ENCODE results near the gene ZNF236. TPM values are rescaled to one million over a fixed set of nuclear protein-coding genes. Genes with fewer than 3 reads are reported as not detected.

The ZNF236 gene
- total RNA-seq, 1 experiment from 2014 or later, result 22.2 TPM

DNA sequence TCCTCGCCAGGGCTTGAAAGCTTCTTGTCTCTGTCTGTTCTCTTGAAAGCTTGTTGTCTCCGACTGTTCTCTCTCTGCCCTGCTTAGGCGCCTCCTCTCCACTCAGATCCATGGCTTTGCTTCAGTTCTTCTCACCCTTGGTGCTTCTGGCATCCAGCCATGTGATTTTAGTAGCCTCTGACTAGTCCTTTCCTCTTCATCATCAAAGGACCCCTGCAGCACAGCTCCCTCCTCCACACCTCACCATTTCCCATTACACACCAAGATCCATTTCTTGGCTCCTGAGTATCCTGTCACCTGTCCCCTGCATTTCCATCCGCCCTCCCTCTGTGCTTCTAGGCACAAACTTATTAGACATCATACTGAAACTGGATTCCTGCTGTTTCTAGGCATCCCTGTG lies 59.4 kb downstream of the ZNF236 start:
- DNase-seq, result no peak
- CTCF ChIA-PET, result no interaction called here
- TF ChIP-seq, protein P1, sequence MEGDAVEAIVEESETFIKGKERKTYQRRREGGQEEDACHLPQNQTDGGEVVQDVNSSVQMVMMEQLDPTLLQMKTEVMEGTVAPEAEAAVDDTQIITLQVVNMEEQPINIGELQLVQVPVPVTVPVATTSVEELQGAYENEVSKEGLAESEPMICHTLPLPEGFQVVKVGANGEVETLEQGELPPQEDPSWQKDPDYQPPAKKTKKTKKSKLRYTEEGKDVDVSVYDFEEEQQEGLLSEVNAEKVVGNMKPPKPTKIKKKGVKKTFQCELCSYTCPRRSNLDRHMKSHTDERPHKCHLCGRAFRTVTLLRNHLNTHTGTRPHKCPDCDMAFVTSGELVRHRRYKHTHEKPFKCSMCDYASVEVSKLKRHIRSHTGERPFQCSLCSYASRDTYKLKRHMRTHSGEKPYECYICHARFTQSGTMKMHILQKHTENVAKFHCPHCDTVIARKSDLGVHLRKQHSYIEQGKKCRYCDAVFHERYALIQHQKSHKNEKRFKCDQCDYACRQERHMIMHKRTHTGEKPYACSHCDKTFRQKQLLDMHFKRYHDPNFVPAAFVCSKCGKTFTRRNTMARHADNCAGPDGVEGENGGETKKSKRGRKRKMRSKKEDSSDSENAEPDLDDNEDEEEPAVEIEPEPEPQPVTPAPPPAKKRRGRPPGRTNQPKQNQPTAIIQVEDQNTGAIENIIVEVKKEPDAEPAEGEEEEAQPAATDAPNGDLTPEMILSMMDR (IDR thresholded peaks at IDR 0.05; ENCODE audit: unreplicated experiment), result no peak
- no TSS peak for BruUV-seq (replicated peaks)
- H3K36me3 Mint-ChIP-seq (ENCODE audit: insufficient read depth, unreplicated experiment), result peaks cover 13% of the 10 kb centered on the region
- H3K27me3 Mint-ChIP-seq (ENCODE audit: unreplicated experiment), result no peaks in the 10 kb centered on the region
- H3K4me1 Mint-ChIP-seq (ENCODE audit: low read depth, unreplicated experiment), result no peaks in the 10 kb centered on the region
- intact Hi-C loops (cut with micrococcal nuclease; ENCODE audit: unreplicated experiment), result no loop called here
- H3K27ac Mint-ChIP-seq (ENCODE audit: unreplicated experiment), result no peak overlapping the region
- H3K9me3 Mint-ChIP-seq (ENCODE audit: low read depth, unreplicated experiment), result no peaks in the 10 kb centered on the region
- H3K4me3 Mint-ChIP-seq (ENCODE audit: low read depth, unreplicated experiment), result no peak overlapping the region

DNA sequence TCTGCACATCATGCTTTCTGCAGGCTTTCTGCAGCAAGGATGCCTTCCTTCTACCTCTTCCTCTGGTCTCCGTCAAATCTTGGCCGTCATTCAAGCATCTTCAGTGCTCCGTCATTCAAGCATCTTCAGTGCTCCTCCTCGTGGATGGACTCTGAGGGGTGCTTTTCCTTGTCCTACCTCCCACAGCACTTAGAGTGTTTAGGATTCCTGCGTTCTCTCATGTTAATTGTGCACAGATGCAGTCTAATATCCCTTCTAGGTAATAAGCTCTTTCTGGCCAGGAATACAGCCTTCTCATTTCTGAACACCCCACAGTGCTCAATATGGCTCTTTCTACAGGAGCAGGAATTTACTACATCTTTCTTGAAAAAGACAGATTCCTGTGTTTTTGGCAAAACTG lies 59.8 kb downstream of the ZNF236 start:
- no peak overlapping the region for H3K4me3 Mint-ChIP-seq (ENCODE audit: low read depth, unreplicated experiment)
- TF ChIP-seq, protein P1 (IDR thresholded peaks at IDR 0.05; ENCODE audit: unreplicated experiment), result no peak
- H3K36me3 Mint-ChIP-seq (ENCODE audit: insufficient read depth, unreplicated experiment), result peaks cover 13% of the 10 kb centered on the region
- H3K27ac Mint-ChIP-seq (ENCODE audit: unreplicated experiment), result no peak overlapping the region
- H3K27me3 Mint-ChIP-seq (ENCODE audit: unreplicated experiment), result no peaks in the 10 kb centered on the region
- CTCF ChIA-PET, result no interaction called here
- no peaks in the 10 kb centered on the region for H3K9me3 Mint-ChIP-seq (ENCODE audit: low read depth, unreplicated experiment)
- no TSS peak for BruUV-seq (replicated peaks)
- no peaks in the 10 kb centered on the region for H3K4me1 Mint-ChIP-seq (ENCODE audit: low read depth, unreplicated experiment)
- intact Hi-C loops (cut with micrococcal nuclease; ENCODE audit: unreplicated experiment), result no loop called here
- no peak for DNase-seq

DNA sequence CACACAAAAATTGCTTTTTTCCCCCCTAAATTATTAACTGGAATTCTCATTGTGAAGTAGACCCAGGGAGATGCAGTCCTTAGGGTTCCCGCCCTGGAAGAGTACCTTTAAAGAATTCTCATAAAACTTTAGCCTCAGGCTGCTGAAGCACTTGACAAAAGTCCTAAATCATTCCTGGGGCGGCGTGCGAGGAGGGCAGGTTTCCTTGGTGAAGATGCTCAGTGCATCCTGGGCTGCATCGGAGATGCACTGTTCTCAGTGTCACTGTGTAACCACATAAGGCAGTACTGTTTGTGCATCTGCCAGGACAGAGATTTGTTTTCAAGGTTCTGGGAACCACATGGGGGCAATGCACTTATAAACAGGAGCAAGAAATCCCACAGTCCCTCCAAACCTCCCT lies 62.6 kb downstream of the ZNF236 start:
- Mint-ChIP-seq H3K27me3 (ENCODE audit: unreplicated experiment) (no peaks in the 10 kb centered on the region), H3K4me3 (ENCODE audit: low read depth, unreplicated experiment) (no peak overlapping the region), H3K27ac (ENCODE audit: unreplicated experiment) (no peak overlapping the region), H3K9me3 (ENCODE audit: low read depth, unreplicated experiment) (no peaks in the 10 kb centered on the region), H3K4me1 (ENCODE audit: low read depth, unreplicated experiment) (no peaks in the 10 kb centered on the region), H3K36me3 (ENCODE audit: insufficient read depth, unreplicated experiment) (peaks cover 13% of the 10 kb centered on the region)
- intact Hi-C loops (cut with micrococcal nuclease; ENCODE audit: unreplicated experiment), result no loop called here
- CTCF ChIA-PET, result no interaction called here
- TF ChIP-seq, protein P1 (IDR thresholded peaks at IDR 0.05; ENCODE audit: unreplicated experiment), result no peak
- BruUV-seq (replicated peaks), result no TSS peak
- DNase-seq, result no peak

DNA sequence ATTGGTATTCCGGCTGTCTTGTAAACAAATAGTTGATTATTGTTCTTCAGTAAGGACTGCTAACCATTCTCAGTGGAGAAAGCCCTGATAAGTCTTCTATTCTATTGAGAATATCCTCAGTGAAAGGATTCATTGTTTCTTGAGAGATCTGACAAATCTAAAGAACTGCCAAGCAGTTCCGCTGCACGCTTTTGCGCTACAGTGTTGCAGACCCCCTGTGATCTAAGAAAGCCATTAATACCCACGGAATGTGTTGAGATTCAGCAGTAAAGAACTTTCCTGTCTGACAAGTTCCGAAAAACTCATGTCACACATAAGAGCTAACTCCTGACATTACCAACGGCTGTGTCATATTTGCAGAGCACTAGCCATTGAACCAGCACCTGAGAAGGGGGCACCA lies 63.8 kb downstream of the ZNF236 start:
- Mint-ChIP-seq H3K27me3 (ENCODE audit: unreplicated experiment) (no peaks in the 10 kb centered on the region), H3K36me3 (ENCODE audit: insufficient read depth, unreplicated experiment) (peaks cover 10% of the 10 kb centered on the region), H3K27ac (ENCODE audit: unreplicated experiment) (no peak overlapping the region), H3K4me1 (ENCODE audit: low read depth, unreplicated experiment) (no peaks in the 10 kb centered on the region), H3K9me3 (ENCODE audit: low read depth, unreplicated experiment) (no peaks in the 10 kb centered on the region), H3K4me3 (ENCODE audit: low read depth, unreplicated experiment) (no peak overlapping the region)
- no peak for DNase-seq
- CTCF ChIA-PET, result no interaction called here
- intact Hi-C loops (cut with micrococcal nuclease; ENCODE audit: unreplicated experiment), result no loop called here
- BruUV-seq (replicated peaks), result no TSS peak
- TF ChIP-seq, protein P1 (IDR thresholded peaks at IDR 0.05; ENCODE audit: unreplicated experiment), result no peak

Measured in Calu3 (cell line).